GM12865 (cell line): ENCODE measurements around the gene PTPRM.

Experiments used
- DNase-seq: peaks from one replicate; pipeline ENCODE4 v3.0.0; 2010; ENCODE audit warnings: low read depth
- H3K4me3 ChIP-seq: 2 replicates; pipeline ENCODE4 v1.5.1; 2011; ENCODE audit warnings: mild to moderate bottlenecking, low read depth, low read length, control low read depth
- TF ChIP-seq, protein P1 (sequence below): IDR thresholded peaks from 2 replicates; pipeline ENCODE4 v1.5.1; 2011; ENCODE audit warnings: low read length, control low read depth, low read depth, inconsistent platforms; ENCODE audit not compliant: insufficient read depth; ENCODE audit errors: missing control alignments

The PTPRM gene

GRCh38 chr18:8339952-8340351 lies 772.8 kb downstream of the PTPRM start:
- TF ChIP-seq, protein P1, sequence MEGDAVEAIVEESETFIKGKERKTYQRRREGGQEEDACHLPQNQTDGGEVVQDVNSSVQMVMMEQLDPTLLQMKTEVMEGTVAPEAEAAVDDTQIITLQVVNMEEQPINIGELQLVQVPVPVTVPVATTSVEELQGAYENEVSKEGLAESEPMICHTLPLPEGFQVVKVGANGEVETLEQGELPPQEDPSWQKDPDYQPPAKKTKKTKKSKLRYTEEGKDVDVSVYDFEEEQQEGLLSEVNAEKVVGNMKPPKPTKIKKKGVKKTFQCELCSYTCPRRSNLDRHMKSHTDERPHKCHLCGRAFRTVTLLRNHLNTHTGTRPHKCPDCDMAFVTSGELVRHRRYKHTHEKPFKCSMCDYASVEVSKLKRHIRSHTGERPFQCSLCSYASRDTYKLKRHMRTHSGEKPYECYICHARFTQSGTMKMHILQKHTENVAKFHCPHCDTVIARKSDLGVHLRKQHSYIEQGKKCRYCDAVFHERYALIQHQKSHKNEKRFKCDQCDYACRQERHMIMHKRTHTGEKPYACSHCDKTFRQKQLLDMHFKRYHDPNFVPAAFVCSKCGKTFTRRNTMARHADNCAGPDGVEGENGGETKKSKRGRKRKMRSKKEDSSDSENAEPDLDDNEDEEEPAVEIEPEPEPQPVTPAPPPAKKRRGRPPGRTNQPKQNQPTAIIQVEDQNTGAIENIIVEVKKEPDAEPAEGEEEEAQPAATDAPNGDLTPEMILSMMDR = no peak
- DNase-seq = no peak
- H3K4me3 ChIP-seq = no peak overlapping the region

GRCh38 chr18:8341481-8342230 lies 774.5 kb downstream of the PTPRM start:
- H3K4me3 ChIP-seq = no peak overlapping the region
- TF ChIP-seq, protein P1 = no peak
- no peak for DNase-seq

DNA sequence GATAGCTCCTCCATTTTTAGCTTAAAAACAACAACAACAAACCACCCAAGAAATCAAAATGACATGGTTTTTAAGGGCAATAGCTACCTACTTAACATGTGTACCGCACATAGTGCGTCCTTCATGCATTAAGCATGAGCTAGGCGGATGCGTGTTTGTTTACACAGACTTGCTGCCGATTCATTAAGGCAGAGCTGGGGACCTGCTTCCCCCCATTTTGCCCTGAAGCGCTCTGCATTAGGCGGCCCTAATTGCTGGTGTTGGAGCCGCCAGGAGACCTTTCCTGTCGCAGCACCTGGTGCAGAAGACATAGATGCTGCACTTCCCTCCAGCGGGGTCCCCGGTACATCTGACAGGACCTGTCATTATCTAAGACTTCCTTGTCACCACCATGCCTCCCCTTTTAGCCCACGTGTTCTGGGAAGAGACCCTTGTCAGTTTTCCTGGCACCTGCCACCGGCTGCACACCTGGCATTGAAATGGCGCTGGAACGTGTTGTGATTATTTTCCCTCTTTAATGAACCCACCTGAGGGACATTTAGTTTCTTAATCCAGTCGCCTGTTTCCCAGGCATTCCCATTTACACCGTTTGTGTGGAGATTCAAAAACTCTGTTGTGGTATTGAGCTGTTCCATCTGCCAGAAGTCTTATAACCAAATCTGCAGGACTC lies 781.1 kb downstream of the PTPRM start:
- no peak for DNase-seq
- H3K4me3 ChIP-seq = no peak overlapping the region
- TF ChIP-seq, protein P1 = no peak

DNA sequence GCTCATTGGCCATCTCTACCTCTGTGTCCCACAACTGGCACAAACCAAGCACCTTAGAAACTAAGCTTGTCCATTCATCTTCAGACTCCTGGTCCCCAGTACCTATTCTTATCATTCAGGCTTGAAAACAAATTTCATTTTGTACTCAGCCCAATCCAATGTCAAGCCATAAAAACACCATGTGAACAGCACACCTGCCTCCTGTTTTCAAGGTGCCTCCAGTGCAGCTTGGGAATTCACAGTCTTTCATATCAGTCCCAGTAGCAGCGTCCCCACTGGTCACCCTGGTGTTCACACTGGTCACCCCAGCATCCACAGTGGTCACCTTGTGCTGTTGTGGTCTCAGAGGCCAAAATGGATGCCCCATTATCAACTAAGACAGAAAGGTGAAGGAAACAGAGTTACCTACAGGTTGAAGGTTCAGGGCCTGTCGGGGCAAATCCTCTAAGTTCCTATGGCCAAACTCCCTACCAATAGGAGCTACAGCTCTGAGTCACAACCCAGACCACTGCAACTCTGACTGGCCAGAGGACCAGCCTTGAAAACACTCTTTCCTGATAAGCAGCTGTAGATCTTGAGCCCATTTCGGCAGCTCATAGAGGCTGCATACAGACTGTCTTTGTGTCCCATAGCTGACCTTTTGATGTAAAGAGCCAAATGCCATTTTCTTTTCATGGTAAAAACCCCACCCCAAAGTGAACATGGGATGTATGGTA lies 782.6 kb downstream of the PTPRM start:
- TF ChIP-seq, protein P1 = no peak
- DNase-seq = no peak
- H3K4me3 ChIP-seq = no peak overlapping the region

DNA sequence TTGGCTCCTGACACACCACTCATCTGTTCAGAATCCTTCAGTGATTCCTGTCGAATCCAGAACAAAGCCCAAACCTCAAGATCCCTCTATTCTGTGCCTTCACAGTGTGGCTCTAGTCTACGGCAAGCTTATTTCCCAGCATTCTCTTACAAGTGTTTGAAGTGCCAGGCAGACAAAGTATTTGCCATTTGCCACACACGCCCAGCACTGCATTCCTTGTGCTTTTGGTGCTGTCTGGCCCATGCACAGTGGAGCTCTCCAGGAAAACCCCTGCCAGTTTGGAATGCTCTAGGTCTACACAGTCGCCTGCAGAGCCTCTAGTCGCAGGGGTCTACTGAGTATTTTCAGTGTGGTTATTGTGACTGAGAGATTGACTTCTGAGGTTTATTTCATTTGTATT lies 783.5 kb downstream of the PTPRM start:
- no peak overlapping the region for H3K4me3 ChIP-seq
- DNase-seq = no peak
- TF ChIP-seq, protein P1 = no peak

- TF ChIP-seq, protein P1 = no peak
- DNase-seq = no peak
These were observed 784.0 kb downstream of the PTPRM start for GRCh38 chr18:8351161-8351560.

More at GRCh38 chr18:8351161-8351560, 784.0 kb downstream of the PTPRM start:
- no peak overlapping the region for H3K4me3 ChIP-seq
